ENCODE data around the gene CCDC12.

CCDC12 gene

GRCh38 chr3:47007482-47008233, 31.1 kb upstream of the CCDC12 start:
- no peak for DNase-seq

- no peak for DNase-seq
Measured at GRCh38 chr3:47007001-47007400, 30.5 kb upstream of the CCDC12 start.

GRCh38 chr3:47006145-47006651, 29.7 kb upstream of the CCDC12 start:
- no peak for DNase-seq

GRCh38 chr3:47005212-47006144, 28.9 kb upstream of the CCDC12 start:
- no peak for DNase-seq

- DNase-seq, result no peak
Measured at GRCh38 chr3:47004369-47005211, 28.0 kb upstream of the CCDC12 start.

GRCh38 chr3:47003461-47004368, 27.2 kb upstream of the CCDC12 start:
- DNase-seq, result no peak

GRCh38 chr3:47003056-47003410, 26.5 kb upstream of the CCDC12 start:
- DNase-seq, result no peak

- no peak for DNase-seq
Measured at GRCh38 chr3:47002171-47003055, 25.9 kb upstream of the CCDC12 start.

GRCh38 chr3:47001731-47002170, 25.2 kb upstream of the CCDC12 start:
- no peak for DNase-seq

GRCh38 chr3:47000922-47001730, 24.6 kb upstream of the CCDC12 start:
- no peak for DNase-seq

- no peak for DNase-seq
Measured at GRCh38 chr3:47000198-47000815, 23.8 kb upstream of the CCDC12 start.

- no peak for DNase-seq
Measured at GRCh38 chr3:46999516-47000197, 23.1 kb upstream of the CCDC12 start.

GRCh38 chr3:46998852-46999515, 22.4 kb upstream of the CCDC12 start:
- no peak for DNase-seq

- DNase-seq, result no peak
Measured at GRCh38 chr3:46998121-46998851, 21.7 kb upstream of the CCDC12 start.

GRCh38 chr3:46997453-46998091, 21.0 kb upstream of the CCDC12 start:
- no peak for DNase-seq

- no peak for DNase-seq
Measured at GRCh38 chr3:46996689-46997452, 20.3 kb upstream of the CCDC12 start.
